H1 (cell line): ENCODE results near the gene NME8.

Experiments used
- CTCF ChIP-seq, 3 experiments: IDR thresholded peaks; 1 replicate in 2 of 3; 2 replicates in 1 of 3; pipeline versions ENCODE4 v1.5.1 to v1.6.1; 2011; ENCODE audit warnings: low read length in 3 of 3, mild to moderate bottlenecking in 3 of 3, inconsistent platforms in 2 of 3, low read depth in 1 of 3, moderate library complexity in 1 of 3; ENCODE audit not compliant: insufficient read depth in 1 of 3; ENCODE audit errors: control extremely low read depth in 1 of 3
- EP300 ChIP-seq, 2 experiments: IDR thresholded peaks; 1 replicate in 1 of 2; 2 replicates in 1 of 2; pipeline ENCODE4 v1.6.1; 2011 to 2012; ENCODE audit warnings: low read depth in 2 of 2, low read length in 2 of 2, mild to moderate bottlenecking in 2 of 2, borderline replicate concordance in 1 of 2, inconsistent platforms in 1 of 2, moderate library complexity in 1 of 2
- POLR2AphosphoS5 ChIP-seq: IDR thresholded peaks from 2 replicates; pipeline ENCODE4 v1.6.1; 2011; ENCODE audit warnings: low read depth, low read length
- SP1 ChIP-seq: IDR thresholded peaks from 2 replicates; pipeline ENCODE4 v1.6.1; 2011; ENCODE audit warnings: low read depth, low read length
- TAF7 ChIP-seq: optimal IDR thresholded peaks from 2 replicates; pipeline ENCODE3; 2011; ENCODE audit warnings: low read depth, mild to moderate bottlenecking, inconsistent platforms, low read length, moderate library complexity, borderline replicate concordance

- TF ChIP-seq EP300 (IDR thresholded peaks at IDR 0.05; ENCODE audit: borderline replicate concordance in 1 of 2, low read depth in 2 of 2, low read length in 2 of 2) (no peak), POLR2AphosphoS5 (no peak), CTCF (IDR thresholded peaks at IDR 0.05; ENCODE audit: control extremely low read depth in 1 of 3, insufficient read depth in 1 of 3, low read depth in 1 of 3, low read length in 3 of 3) (no peak), TAF7 (no peak), SP1 (no peak)
These were observed 98.9 kb downstream of the NME8 start for GRCh38 chr7:37947138-37947940.
